Measurements from ENCODE around the gene CARD9.
A peak's percentile ranks its signal among the peaks of the same experiment; 100 is the strongest.

CARD9 gene

DNA sequence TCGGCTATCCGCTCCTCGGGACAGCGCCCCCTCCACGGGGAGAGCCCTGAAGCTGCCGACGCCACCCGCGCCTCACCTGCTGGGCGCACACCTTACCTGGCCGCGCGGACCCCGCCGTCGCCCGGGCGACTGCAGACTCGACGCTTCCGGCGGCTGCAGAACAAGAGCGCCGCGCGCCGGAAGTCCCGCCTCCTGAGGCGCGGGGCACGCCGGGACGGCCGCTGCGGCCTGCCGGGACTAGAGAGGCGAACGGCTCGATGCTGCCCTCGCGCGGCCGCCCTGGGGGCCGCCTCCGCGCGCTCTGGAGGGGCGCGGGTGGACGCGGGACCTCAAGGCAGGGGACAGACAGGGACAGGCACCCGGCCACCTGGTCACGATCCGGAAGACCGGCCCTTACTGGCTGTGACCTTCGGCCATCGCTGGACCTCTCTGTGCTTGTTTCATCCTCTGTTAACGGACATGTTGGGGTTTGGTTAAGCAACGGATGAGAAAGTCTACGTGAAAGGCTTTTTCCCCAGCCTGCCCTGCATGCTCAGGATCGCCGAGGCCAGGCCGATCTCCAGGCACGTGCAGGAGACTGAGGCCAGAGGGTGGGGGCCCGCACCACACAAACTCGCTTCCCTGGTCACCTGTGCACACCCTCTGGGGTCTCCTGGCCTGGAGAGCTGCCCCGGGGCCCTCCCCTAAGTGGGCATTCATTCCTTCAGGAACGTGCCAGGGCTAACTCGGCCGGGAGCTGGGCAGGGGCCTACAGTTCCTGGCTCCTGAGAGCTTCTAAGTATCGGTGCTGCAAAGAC is 26.8 kb upstream of the CARD9 start, which contains the start of gene SNAPC4:
TSS of gene SNAPC4 (minus strand) at position 133 of the 797 bp plus-strand sequence. CDS start 1,742 bp downstream, outside the sequence.
- peak; percentile 92 to 97 (median 96) for DNase-seq

DNA sequence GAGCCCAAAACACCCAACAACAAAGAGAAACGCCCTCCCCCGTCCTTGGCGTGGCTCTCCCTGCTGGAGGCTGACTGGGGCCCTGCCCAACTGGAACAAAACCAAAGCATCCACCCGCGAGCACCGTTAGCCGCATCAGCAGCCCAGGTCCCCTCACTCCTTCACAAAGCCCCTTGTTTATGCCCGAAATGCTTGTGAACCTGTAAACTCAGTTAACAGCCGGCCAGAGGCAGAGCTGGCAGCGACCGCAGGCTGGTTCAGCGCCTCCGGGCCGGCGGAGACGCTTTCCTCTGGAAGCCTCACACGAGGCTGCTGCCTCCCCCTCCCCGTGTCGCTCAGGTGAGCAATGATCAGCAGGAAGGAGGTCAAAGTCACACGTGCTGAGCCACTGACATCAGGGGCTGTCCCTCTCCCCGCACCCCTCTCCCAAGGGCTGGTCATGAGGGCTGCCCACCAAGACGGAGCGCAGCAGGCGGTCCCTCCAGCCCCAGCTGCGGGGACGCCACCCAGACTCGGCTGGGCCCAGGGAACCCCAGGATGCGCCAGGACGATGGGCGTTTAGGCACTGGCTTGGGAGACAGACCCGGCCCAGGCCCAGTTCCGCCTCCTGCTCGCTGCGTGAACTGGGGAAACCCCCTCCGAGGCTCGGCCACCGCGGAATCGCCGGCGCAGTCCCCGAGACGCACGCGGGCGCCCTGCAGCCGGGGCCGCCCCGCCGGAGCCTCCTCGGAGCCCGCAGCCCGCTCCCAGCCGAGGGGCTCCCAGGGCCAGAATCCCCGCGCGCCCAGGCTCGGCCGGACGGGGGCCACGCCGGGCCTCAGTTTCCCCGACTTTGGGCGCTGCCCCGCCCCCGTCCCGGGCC is 25.9 kb upstream of the CARD9 start:
- DNase-seq, result peak; percentile 64 to 81 (median 72)

DNA sequence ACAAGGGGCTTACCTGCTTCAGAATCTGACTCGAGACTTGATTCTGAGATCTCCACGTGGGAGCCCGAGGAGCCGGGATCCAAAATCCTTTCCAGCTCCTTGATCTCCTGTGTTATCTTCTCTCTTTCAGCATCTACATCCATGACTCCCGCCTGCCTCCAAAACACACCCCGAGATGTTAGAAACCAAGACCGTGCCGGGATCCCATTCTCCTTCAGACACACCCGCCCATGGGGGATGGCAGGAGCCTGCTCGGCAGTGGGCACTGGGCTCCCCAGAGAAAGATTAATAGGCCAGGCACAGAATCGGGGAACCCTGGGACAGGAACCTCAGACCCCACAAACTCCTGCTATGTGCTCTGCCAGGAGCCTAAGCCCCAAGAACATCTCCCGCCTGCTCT is 24.8 kb upstream of the CARD9 start:
- DNase-seq, result no peak

DNA sequence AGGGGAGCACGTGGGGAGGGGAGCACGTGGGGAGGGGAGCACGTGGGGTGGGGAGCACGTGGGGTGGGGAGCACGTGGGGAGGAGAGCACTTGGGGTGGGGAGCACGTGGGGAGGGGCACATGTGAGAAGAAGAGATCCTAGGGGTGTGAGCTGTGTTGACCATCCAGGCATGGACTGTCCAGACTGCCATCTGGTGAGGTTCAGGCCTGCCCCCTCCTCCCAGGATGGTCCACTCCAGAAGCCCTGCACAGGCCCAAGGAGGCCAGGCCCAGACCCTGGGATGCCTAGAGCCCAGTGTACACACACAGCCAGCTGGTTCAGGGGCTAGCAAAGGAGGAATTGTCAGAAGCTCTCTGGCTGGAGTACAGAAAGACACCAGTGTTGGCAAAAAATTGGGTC is 24.2 kb upstream of the CARD9 start:
- no peak for DNase-seq

DNA sequence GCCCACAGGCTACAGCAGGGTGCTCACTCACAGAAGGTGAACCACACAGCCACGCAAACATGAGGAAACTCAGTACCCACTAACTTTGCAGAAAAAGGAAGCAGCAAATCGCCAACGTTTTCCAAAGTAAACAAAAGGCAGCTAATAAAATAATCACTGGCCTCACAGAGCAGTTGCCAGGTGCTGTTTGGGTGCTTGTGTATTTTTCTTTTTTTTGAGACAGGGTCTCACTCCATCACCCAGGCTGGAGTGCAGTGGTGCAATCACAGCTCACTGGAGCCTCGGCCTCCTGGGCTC is 22.7 kb upstream of the CARD9 start:
- no peak for DNase-seq

DNA sequence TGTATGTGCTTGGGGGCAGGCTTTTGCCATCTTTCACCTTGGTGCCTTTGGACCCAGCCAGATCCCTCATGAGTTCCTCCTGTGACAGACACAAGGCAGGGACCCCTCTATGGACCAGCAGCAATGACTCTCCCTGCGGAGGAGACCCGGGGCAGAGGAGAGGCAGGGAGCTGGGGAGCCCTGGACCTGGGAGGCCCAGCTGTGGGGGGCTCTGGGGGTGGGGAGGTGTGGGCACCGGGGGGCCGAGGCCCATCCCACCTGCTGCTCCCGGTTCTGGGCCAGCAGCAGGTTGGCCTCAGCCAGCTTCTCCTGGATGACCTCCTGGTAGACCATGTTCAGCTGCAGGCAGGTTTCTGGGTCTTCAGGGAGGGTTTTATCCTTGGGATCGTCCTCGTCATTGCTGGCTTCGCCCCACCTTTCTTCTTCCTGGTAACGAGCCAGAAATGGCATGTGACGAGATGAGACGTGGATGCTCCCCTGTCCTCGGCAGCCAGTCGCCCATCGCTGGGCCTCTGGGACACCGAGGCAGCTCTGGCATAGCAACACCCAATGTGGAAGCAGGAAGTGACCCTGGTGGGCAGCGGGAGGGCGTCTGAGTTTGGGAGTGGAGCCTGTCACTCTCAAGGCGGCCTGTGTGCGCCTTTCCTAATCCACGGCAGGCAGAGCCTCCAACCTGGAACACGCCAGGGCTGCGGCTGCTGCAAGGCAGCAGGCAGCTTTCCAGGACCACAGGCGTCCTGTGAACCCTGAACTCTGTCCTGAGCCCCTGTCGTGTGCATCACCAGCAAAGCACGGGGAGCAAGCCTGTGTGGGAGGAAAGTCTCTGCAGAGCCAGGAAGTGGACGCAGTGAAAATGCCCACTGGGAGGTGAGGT is 22.1 kb upstream of the CARD9 start:
- DNase-seq, result no peak

DNA sequence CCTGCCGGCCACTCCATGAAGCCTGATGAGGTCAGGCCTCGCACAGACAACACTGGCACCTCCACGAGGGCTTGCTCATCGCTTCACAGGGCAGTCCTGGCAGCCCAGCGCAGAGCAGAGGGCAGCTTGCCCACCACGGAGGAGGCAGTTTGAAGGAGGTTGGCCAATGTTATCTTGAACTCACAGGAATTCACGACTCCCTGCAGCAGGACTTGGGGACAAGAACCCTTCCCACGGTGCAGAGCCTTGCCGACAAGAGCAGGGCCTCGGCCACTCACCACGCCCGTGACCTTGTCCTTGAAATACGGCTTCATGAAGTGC is 21.5 kb upstream of the CARD9 start:
- DNase-seq, result no peak

DNA sequence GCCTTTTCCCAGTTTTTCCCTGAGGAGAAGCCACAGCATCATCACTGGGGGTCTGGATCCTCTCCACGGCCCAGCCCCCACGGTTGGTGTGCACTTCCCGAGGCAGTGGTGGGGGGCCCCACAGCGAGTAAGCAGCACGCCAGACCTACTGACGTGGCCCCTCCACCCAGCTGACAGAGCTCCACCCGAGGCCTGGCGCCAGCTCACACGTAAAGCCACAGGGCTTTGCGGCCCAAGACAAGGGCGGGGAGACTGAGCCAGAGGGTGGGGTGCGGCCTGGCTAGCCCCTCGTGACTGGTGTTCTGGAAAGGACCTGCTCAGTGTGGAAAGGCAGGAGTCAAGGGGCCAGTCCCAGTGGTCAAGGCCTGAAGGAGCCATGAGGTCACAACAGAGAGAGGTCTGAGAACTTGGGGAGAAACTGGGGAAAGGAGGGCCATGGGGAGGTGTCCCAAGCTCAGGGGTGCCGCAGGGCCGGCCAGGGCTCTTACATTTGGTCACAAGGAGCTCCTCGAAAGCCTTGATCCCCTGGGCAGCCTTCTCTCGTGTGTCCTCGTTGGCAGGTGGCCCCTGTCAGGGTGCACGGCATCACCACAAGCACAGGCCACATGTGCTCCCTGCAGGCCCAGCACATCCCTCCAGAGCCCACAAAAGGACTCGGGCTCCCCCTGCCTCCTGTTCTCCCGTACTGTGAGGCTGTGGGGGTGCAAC is 21.0 kb upstream of the CARD9 start:
- no peak for DNase-seq

DNA sequence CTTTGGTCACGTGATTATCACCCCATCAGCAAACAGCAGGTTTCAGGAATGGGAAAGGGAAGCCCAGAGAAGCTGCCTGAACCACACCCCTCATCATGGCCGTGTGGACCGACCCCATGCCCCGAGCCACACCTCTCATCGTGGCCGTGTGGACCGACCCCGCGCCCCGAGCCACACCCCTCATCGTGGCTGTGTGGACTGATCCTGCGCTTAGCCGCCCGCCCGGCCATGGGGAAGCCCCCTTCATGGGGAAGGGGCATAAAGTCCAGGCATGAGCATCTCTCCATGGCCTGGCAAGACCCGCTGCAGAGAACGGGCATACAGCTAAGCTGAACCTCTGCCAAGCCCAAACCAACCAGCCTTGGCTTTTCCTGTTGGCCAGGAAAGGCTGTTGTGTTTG is 20.1 kb upstream of the CARD9 start:
- DNase-seq, result no peak

DNA sequence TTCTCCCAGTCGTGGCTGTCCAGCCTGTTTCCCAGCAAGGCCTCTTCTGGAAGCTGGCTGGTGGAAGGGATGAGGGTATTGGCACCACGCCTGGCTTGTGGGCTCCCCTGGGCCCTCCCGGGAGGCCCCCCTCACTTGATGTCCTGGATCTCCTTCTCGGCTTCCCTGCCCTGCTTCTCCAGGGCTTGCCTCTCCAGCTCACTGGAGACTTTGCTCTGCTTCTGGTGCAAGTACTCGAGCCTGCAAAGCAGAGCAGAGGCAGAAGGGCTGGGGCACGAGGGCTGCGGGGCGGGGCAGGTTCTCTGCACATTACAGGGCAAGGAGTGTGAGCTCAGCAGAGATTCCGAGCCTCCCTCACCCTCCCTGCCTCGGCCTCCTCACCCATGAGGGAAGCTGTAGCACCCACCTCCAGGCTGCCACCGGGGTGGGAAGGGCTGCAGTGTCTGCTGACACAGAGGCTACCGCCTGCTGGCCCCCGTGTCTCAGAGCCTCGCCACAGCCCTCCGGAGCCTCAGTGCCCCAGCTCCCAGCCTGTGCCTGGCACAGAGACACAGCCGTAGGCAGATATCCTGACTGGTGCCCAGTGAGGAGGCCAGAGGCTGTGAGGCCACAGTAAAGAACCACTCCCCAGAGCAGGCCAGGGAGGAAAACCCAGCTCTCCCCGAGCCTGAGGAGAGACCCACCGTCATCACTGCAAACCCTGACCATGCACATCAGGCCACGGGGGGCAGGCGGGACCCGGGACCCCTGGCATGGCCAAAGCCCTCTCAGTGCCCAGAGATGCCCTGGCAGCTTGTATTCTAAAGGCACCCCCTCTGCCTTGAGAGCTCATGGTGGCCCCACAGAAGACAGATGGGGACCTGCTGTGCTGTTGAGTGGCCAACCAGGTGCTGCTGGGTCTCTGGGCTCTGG is 19.3 kb upstream of the CARD9 start:
- no peak for DNase-seq

DNA sequence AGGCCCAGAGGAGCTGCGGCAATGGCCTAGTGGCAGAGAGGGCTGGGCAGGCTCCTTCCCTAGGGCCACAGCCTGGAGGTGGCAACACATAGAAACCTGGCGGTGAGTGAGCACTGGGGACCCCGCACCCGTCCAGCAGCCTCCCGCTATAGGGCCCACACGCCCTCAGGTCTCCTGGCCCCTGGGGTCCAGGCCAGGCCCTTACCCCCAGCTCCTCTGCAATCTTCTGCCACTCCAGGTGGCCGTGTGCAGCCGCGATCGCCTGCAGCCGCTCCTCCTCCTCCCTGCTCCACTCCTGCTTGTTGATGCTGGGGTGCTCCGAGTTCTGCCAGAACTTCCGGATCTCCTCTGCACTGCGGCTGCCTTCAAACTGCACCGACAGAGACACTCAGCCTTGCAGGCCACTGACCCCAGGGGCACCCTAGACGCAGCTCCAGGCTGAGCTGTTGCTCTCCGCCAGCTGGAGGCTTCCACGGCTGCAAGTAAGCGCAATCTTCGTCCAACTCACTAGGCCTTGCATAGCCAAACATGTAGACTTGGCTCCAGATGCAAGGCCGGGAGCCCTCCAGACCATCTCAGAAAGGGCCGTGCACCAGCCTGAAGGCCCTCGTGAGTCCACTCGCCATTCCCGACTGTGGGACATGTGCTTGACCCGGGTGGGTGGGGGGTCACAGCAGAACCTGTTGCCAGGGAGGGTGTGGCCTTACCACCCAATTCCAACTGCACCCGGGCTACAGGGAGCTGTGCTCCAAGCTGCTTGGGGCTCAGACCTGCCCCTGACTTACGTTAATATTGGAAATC is 18.5 kb upstream of the CARD9 start:
- no peak for DNase-seq

DNA sequence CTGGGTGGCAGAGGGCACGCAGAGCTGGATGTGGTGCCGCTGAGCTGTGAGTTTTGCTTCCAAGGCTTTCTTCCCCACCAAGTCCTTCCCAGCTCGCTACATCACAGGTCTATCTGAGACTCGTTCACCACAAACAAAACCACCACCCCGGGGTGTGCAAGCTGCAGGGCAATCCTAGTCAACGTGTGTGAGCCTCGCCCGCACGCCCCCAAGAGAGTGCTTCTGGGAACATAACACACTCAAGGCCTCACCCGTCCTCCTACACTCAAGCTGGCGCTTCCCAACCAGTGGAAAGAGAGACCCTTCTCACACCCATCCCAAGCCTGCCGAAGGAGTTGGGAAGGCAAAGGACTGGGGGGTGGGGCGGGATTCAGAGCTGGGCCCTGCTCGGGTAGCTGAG is 15.9 kb upstream of the CARD9 start:
- DNase-seq, result no peak

DNA sequence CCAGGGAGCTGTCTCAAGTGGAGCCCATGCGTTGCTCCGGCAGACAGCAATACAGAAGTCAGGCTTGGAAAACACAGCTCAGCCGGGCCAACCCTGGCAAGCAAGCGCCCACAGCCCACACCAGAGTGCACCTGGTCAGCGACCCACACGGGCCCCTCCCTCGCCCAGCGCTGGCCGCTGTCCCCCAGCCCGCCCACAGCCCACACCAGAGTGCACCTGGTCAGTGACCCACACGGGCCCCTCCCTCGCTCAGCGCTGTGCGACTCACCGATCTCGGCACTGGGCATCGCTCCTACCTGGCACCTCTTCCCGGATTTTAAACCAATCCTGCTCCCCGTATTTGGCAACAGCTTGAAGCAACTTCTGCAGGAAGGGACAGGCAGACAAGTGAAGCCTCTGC is 13.7 kb upstream of the CARD9 start:
- no peak for DNase-seq

DNA sequence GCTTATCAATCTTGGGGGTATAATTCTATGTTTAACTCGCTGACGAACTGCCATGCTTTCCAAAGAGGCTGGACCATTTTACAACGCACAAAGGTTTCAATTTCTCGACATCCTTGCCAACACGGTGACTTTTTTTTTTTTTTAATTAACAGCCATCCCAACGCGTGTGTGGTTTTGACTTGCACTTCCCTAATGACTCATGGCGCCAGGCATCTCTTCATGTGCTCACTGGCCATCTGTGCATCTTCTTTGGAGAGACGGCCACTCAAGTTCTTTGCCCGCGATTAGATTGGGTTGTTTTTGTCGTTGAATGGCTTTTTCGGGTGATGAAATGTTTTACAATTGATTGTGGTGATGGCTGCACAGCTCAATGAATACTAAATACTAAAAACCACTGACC is 12.5 kb upstream of the CARD9 start:
- peak; percentile 42 to 68 (median 46) for DNase-seq

DNA sequence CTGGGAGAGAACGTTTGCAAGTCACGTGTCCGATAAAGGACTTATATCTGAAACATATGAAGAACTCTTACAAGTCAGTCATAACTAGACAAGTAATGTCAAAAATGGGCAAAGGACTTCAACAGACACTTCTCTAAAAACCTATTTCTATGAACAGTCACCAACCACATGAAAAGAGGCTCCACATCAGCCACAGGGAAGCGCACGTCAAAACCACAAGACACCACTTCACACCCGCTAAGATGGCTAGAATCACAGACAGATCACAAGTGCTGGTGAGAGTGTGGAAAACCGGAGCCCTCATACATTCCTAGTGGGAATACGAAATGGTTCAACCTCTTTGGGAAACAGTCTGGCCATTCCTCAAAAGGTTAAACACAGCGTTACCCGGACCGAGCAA is 11.5 kb upstream of the CARD9 start:
- peak in 1 of 3 donors; percentile 6 for DNase-seq

DNA sequence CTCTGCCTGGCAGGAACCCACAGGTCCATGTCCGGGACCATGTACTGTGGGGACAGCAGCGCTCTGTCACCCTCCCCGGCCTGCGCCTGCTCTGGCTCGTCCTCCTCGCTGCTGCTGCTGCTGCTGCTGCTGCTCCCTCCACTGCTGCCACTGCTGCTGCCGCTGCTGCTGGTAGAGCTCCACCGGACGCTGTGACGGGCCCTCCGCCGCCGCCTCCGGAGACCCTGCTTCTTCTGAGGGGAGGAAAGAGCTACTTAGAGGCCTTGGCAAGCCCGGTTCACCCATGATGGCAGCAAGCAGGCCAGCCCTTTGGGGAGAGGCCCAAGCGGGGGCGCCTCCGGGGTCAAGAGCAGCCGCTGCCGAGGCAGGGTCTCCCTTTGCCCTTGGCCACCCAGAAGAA is 10.0 kb upstream of the CARD9 start:
- DNase-seq, result no peak

DNA sequence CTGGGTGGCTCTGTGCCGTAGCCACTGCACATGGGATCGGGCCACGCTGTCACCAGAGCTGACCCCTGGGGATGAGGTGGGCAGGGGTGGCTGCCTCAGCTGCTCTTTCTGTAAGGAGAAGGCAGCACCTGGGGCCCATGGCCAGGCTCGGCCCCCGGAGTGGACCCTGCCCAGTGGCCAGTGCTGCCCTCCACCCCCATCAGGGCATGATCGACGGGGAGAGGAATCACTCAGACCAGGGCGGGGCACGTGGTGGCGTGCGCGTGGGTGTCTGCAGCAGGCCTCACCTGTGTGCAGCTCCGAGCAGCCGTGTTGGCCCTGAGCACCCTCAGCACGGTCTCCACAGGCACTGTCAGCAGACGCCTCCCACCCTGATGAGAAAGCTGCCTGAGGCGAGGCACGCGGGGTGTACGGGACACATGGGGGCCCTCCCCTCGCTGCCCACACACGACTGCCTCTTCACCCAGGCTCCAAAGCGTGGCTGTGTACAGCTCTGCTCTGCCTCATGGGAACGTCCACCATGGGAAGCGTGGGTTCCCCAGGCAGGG is 8.6 kb upstream of the CARD9 start:
- no peak for DNase-seq

DNA sequence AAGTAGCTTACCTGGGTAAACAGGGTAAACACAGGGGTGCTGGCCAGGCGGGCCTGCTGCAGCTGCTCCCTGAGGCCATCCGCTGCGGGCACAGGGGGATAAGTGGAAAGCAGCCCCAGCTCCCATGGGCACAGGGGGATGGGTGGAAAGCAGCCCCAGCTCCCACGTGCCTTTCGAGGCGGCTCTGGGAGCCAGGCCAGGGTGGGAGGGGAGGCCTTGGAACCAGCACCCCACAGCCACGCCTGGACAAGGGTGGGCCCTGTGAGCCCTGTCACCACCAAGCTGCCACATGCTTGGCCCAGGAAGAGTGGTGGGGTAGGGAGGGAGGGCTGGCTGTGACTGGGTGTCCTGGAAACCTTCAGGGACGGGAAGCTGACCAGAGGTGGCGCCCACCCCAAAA is 7.8 kb upstream of the CARD9 start:
- DNase-seq, result no peak

DNA sequence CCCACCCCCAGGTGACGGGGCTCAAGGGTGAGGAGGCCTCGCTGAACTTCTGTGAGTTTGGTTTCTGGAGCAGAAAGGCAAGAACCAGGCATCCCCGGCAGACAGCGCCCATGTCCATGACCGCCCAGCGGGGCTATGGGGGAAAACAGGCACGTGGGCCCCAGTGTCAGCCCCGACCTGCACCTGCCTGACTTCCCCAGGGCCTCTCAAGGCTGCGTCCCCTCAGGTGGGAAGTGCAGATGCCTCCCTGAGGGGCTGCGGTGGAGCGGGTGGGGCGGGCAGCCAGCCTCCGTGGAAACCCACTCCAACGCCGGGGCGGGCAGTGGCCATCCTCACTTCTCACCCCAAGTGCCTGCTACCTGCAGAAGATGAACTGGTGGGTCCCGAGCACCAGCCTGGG is 6.9 kb upstream of the CARD9 start:
- DNase-seq, result no peak

DNA sequence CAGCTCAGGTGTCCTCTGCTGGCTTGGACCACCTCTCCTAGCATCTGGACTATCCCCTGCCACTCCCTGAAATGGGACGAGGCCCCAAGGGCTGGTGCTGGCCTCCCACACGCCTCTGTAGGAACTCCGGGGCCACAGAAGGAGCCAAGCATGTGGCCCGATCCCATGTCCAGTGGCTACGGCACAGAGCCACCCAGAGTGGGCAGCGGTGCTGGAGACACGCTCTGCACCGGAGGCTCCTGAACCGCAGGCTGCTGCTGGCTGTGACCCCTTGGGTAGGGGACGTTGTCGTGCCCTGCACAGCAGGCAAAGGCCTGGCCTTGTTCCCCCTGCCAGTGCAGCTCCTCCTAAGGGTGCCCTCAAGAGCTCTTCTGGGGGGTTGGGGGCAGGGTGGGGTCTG is 6.4 kb upstream of the CARD9 start:
- DNase-seq, result no peak

DNA sequence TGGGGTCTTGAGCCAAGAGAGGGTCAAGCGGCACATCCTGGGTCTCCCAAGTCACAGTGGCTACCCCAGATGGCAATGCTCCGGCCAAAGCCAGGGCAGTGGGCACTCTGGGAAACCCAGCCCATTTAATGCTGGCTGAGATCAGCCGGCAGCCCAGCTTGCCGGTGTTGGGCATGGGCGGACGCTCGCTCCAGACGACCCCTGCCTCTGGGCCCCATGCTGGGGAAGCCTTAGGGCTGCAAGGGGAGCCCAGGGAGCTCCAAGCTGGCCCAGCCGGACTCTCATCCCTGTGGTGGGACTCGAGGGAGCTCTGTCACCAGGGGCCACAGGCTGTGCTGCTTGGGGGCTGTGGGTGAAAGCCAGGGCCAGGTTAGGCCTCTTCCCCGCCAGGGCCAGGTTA is 5.9 kb upstream of the CARD9 start:
- DNase-seq, result no peak

Measured in suppressor macrophage treated with lipopolysaccharide for 1 hour (primary cell).